K562 (cell line): Measurements from ENCODE around the gene EPHA10. TPM values are rescaled to one million over a fixed set of nuclear protein-coding genes. Genes with fewer than 3 reads are reported as not detected.

Experiments
- ATAC-seq: fragments of 200-7000 bp; cut with Tn5 transposase; 3 replicates; pipeline ENCODE4 v1.9.1; 2020; ENCODE audit warnings: moderate library complexity
- BruUV-seq: library from RNA; stranded (reverse); fragments of 400-500 nt; replicated peaks from 2 replicates; lab custom pipeline; 2021; lab: Mats Ljungman, UMichigan
- CTCF ChIA-PET: fragments of 300-600 bp; formaldehyde crosslinking; extraction: SDS; loops from one replicate; lab custom pipeline; 2021; ENCODE audit warnings: low intra/inter-chr PET ratio; lab: Yijun Ruan, JAX
- POLR2A ChIA-PET: fragments of 300-600, 350-650 bp; sonication (Branson Sonifier 250); formaldehyde crosslinking; extraction: SDS; loops from one replicate; lab custom pipeline; 2021; ENCODE audit warnings: antibody characterized with exemption, inconsistent platforms; lab: Yijun Ruan, JAX
- DNase-seq, 4 experiments: peaks; one replicate each; pipeline versions ENCODE4 v3.0.0 to v3.0.0-alpha.2; 2011 to 2018; ENCODE audit warnings: low spot score in 3 of 4, mixed read lengths in 3 of 4; ENCODE audit errors: extremely low read depth in 1 of 4
- FAIRE-seq: peaks from 2 replicates; lab custom pipeline; 2011; peaks lifted over from hg19 to GRCh38; lab: Jason Lieb, UNC
- H2AFZ ChIP-seq: 2 replicates; pipeline ENCODE4 v1.6.0; 2011; ENCODE audit warnings: low read depth, low read length, control low read depth, inconsistent platforms
- H3K27ac ChIP-seq: fragments of 200-600 bp; 3 replicates; pipeline ENCODE4 v1.8.0; 2011; ENCODE audit warnings: low read depth, mild to moderate bottlenecking, control low read depth, inconsistent platforms, low read length, moderate library complexity, mixed read lengths; ENCODE audit errors: extremely low read depth
- H3K27me3 ChIP-seq, 2 experiments: fragments of 300-600 bp in 1 of 2; 2 replicates in 1 of 2; 3 replicates in 1 of 2; pipeline versions ENCODE4 v1.6.0 to v1.8.0; 2011; ENCODE audit warnings: inconsistent platforms in 2 of 2, low read length in 2 of 2, mild to moderate bottlenecking in 1 of 2, mixed read lengths in 1 of 2, moderate library complexity in 1 of 2; ENCODE audit not compliant: control insufficient read depth in 2 of 2, insufficient read depth in 2 of 2
- H3K36me3 ChIP-seq: fragments of 300-600 bp; 3 replicates; pipeline ENCODE4 v1.8.0; 2011; ENCODE audit warnings: mild to moderate bottlenecking, low read length, inconsistent platforms; ENCODE audit not compliant: control insufficient read depth, insufficient read depth
- H3K4me1 ChIP-seq, 2 experiments: fragments of 200-600 bp in 1 of 2; replicated peaks in 1 of 2; 2 replicates in 1 of 2; 3 replicates in 1 of 2; pipeline versions ENCODE4 v1.5.1 to v1.8.0; 2011; ENCODE audit warnings: inconsistent platforms in 2 of 2, low read length in 2 of 2, mild to moderate bottlenecking in 1 of 2, mixed read lengths in 1 of 2, moderate library complexity in 1 of 2; ENCODE audit not compliant: control insufficient read depth in 2 of 2, insufficient read depth in 2 of 2
- H3K4me2 ChIP-seq: 2 replicates; pipeline ENCODE4 v1.6.1; 2011; ENCODE audit warnings: low read length, control low read depth, inconsistent platforms, mixed read lengths; ENCODE audit not compliant: insufficient read depth
- H3K4me3 ChIP-seq: fragments of 200-600 bp; sonication (generic), shearing (Covaris generic); 2 replicates; pipeline ENCODE4 v1.5.1; 2016; ENCODE audit warnings: control low read depth, inconsistent platforms
- H3K79me2 ChIP-seq: fragments of 200-600 bp; 3 replicates; pipeline ENCODE4 v1.8.0; 2011; ENCODE audit warnings: low read length, inconsistent platforms; ENCODE audit not compliant: control insufficient read depth, insufficient read depth
- H3K9ac ChIP-seq, 2 experiments: 2 replicates each; pipeline versions ENCODE4 v1.6.0 to v1.6.1; 2011; ENCODE audit warnings: low read depth in 2 of 2, low read length in 2 of 2, control low read depth in 1 of 2, inconsistent platforms in 1 of 2, mild to moderate bottlenecking in 1 of 2, mixed read lengths in 1 of 2; ENCODE audit not compliant: insufficient read depth in 1 of 2
- H3K9me1 ChIP-seq: one replicate; pipeline ENCODE4 v1.6.0; 2011; ENCODE audit warnings: inconsistent platforms, mild to moderate bottlenecking, low read length, moderate library complexity; ENCODE audit not compliant: control insufficient read depth, insufficient read depth
- H3K9me3 ChIP-seq: replicated peaks from 2 replicates; pipeline ENCODE4 v1.5.1; 2011; ENCODE audit warnings: low read depth, low read length, inconsistent platforms; ENCODE audit not compliant: control insufficient read depth, insufficient read depth
- H4K20me1 ChIP-seq: replicated peaks from 2 replicates; pipeline ENCODE4 v1.6.1; 2011; ENCODE audit warnings: low read length, inconsistent platforms, mixed read lengths; ENCODE audit not compliant: control insufficient read depth, insufficient read depth
- ARID4B ChIP-seq: sonication (generic); formaldehyde crosslinking; IDR thresholded peaks from 2 replicates; pipeline ENCODE4 v1.8.0; 2022; ENCODE audit warnings: mild to moderate bottlenecking, missing genetic modification reagents
- CTBP1 ChIP-seq: fragments of 450-650 bp; IDR thresholded peaks from 2 replicates; pipeline ENCODE4 v1.6.1; 2016; ENCODE audit warnings: borderline replicate concordance
- CTCFL ChIP-seq: IDR thresholded peaks from 2 replicates; pipeline ENCODE4 v1.6.1; 2011; ENCODE audit warnings: borderline replicate concordance, low read depth, mild to moderate bottlenecking, moderate library complexity, low read length; ENCODE audit not compliant: insufficient read depth, poor library complexity, severe bottlenecking
- CXXC5 ChIP-seq: fragments of 250-450 bp; sonication (Bioruptor Pico); IDR thresholded peaks from 2 replicates; pipeline ENCODE4 v1.8.0; 2022; ENCODE audit warnings: inconsistent platforms, mild to moderate bottlenecking, moderate library complexity
- ETV1 ChIP-seq: fragments of 450-650 bp; conservative IDR thresholded peaks from 2 replicates; pipeline ENCODE4 v1.6.1; 2016; ENCODE audit warnings: missing genetic modification characterization, control low read depth, low read depth, missing compliant biosample characterization
- FIP1L1 ChIP-seq: fragments of 200-400 bp; formaldehyde crosslinking; IDR thresholded peaks from 2 replicates; pipeline ENCODE4 v1.6.1; 2018; ENCODE audit warnings: mild to moderate bottlenecking, low read depth, low read length; ENCODE audit not compliant: poor library complexity, severe bottlenecking
- HNRNPUL1 ChIP-seq: fragments of 200-400 bp; formaldehyde crosslinking; IDR thresholded peaks from 2 replicates; pipeline ENCODE4 v1.6.1; 2017; ENCODE audit warnings: low read length
- MBD1 ChIP-seq: fragments of 250-450 bp; sonication (Bioruptor Pico); IDR thresholded peaks from 2 replicates; pipeline ENCODE4 v1.8.0; 2022; ENCODE audit warnings: inconsistent platforms
- ZSCAN32 ChIP-seq: fragments of 450-650 bp; formaldehyde crosslinking; IDR thresholded peaks from 2 replicates; pipeline ENCODE4 v1.4.0; 2020; ENCODE audit warnings: mild to moderate bottlenecking, moderate library complexity
- WGBS: fragments of 100-300 bp; shearing (Covaris generic); methylation state at CpG from one replicate; pipeline ENCODE4 v1.1.6; 2016; ENCODE audit warnings: low coverage, mixed read lengths; ENCODE audit not compliant: insufficient coverage; ENCODE audit errors: missing lambda C conversion rate; 5-methylcytosine and 5-hydroxymethylcytosine counted together
- in situ Hi-C: fragments of 300-500 bp; cut with MboI; formaldehyde crosslinking; loops from 4 replicates; pipeline ENCODE4 v1.15.0; 2018; ENCODE audit warnings: inconsistent platforms, mixed read lengths
- intact Hi-C: fragments of 100-400 bp; cut with micrococcal nuclease; formaldehyde crosslinking; loops from 2 replicates; pipeline ENCODE4 v1.14.2; 2022
- polyA plus RNA-seq, 8 experiments: library from polyadenylated mRNA; depleted of rRNA in 4 of 8; stranded (reverse) in 5 of 8; unstranded in 3 of 8; fragments of >200 nt; fragmentation: Nextera tagmentation in 2 of 8; fragmentation: Illumina TruSeq in 1 of 8; extraction: Ambion mirVana in 2 of 8; extraction: Trizol in 1 of 8; gene quantifications; 2 replicates each; pipeline versions ENCODE4 v1.2.1 to v1.2.3, GENCODE V29; 2011 to 2014; ENCODE audit warnings: inconsistent platforms in 1 of 8, missing spikeins in 1 of 8
- total RNA-seq, 7 experiments: library from RNA; depleted of rRNA in 6 of 7; stranded (reverse); fragments of >200 nt in 6 of 7; fragmentation: Illumina TruSeq in 2 of 7; extraction: Trizol in 2 of 7; gene quantifications; 2 replicates each; pipeline versions ENCODE4 v1.2.1 to v1.2.3, GENCODE V29; 2011 to 2021; ENCODE audit warnings: low replicate concordance in 1 of 7

Gene EPHA10
- total and polyA plus RNA-seq, 9 of the 15 experiments (the other 6 are each of a cell fraction or from before 2014, with no cell fraction given) = 0.03 TPM; not detected in 8

GRCh38 chr1:37807555-37808368, 42.8 kb upstream of the EPHA10 start, which contains the start of the genes C1orf122 and YRDC:
Gene C1orf122, plus strand, starts transcription at chr1:37807790. Its CDS starts 615 bp downstream, at chr1:37808405.
Gene YRDC, minus strand, starts transcription at chr1:37808208. Its CDS starts 28 bp downstream, at chr1:37808180.
- H2AFZ ChIP-seq = peak within 1 kb of the TSS; percentile 65
- CTCF ChIA-PET = no interaction called here
- peak within 1 kb of the TSS; percentile 78 for H3K27ac ChIP-seq
- H3K27me3 ChIP-seq = no peaks in the 10 kb centered on the region
- peaks cover 68% of the 10 kb centered on the region for H3K36me3 ChIP-seq
- FAIRE-seq = peak; percentile 65
- H3K79me2 ChIP-seq = peaks cover 52% of the 10 kb centered on the region
- H3K4me3 ChIP-seq = peak within 1 kb of the TSS; percentile 93
- peaks cover 18 to 25% of the 10 kb centered on the region in 2 experiments; a peak in 4 of 5 replicates for H3K4me1 ChIP-seq
- peak within 1 kb of the TSS; percentile 87 to 98 for H3K9ac ChIP-seq
- intact Hi-C loops (loop anchor here (2.0 kb wide), 1 partner anchor 117 kb away; a partner anchor contains a TSS), in situ Hi-C loops (no loop called here)
- peaks cover 13% of the 10 kb centered on the region for H4K20me1 ChIP-seq
- DNase-seq = peak; percentile 96 to 98 (median 96)
- peak within 1 kb of the TSS; percentile 90 for H3K4me2 ChIP-seq
- no peaks in the 10 kb centered on the region for H3K9me3 ChIP-seq
- peak; percentile 94 for ATAC-seq
- peaks cover 3% of the 10 kb centered on the region for H3K9me1 ChIP-seq
- 1% methylated on average over 71 of the region's 95 CpGs for WGBS
- POLR2A ChIA-PET = interaction anchor here (0.5 to 2.3 kb wide), 19 partner anchors 9 to 345 kb away, joined by 3 to 18 read pairs (median 4); partner anchors contain the start of genes INPP5B and MTF1
- no TSS peak for BruUV-seq
- TF ChIP-seq CTBP1 = no peak
- TF ChIP-seq FIP1L1 = peak; percentile 26
- no peak for TF ChIP-seq HNRNPUL1
- TF ChIP-seq CXXC5 (CRISPR knock-in tag) = peak; percentile 70
- TF ChIP-seq MBD1 (CRISPR knock-in tag) = no peak
- peak; percentile 76 for TF ChIP-seq ETV1
- peak; percentile 22 for TF ChIP-seq CTCFL
- TF ChIP-seq ZSCAN32 (CRISPR knock-in tag) = no peak
- TF ChIP-seq ARID4B = peak; percentile 77
